DMS53 treated with DMSO at 0.1 percent for 48 hours (cell line): ENCODE measurements around the gene OMG.
"Not testable (repeated sequence)": the region's sequence is repeated elsewhere in the genome, so short reads cannot be mapped to it uniquely, and the experiment has no call there.

Source experiments
- DNase-seq: peaks from one replicate; lab custom pipeline; 2025; ENCODE audit not compliant: unreplicated experiment; lab: John Stamatoyannopoulos, UW

OMG gene

GRCh38 chr17:31308372-31309334, 11.6 kb upstream of the OMG start:
- DNase-seq, result no peak

DNA sequence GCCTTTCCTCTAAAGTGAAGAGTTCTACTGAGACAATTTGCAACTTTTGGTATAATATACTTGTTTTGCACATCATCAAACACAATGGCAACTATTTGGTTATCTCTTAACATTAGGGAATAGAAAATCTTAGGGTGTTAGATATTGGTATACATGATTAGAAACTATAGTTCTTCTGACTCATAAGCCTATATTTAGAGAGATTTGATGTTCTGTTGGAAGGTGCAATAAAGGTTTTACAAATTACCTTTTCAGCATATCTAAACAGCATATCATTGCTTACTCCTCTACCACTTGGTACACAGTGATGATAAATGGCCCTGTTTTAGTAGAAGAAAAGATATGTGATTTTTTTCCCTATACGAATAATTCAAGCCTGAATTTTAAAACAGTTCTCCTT, 10.6 kb upstream of the OMG start:
- no peak for DNase-seq

- no peak for DNase-seq
Observed at GRCh38 chr17:31299624-31300023, 2.6 kb upstream of the OMG start.

- DNase-seq, result no peak
Observed at GRCh38 chr17:31296142-31296541, 897 bp downstream of the OMG start.

GRCh38 chr17:31295489-31295871, 1.6 kb downstream of the OMG start:
- no peak for DNase-seq

DNA sequence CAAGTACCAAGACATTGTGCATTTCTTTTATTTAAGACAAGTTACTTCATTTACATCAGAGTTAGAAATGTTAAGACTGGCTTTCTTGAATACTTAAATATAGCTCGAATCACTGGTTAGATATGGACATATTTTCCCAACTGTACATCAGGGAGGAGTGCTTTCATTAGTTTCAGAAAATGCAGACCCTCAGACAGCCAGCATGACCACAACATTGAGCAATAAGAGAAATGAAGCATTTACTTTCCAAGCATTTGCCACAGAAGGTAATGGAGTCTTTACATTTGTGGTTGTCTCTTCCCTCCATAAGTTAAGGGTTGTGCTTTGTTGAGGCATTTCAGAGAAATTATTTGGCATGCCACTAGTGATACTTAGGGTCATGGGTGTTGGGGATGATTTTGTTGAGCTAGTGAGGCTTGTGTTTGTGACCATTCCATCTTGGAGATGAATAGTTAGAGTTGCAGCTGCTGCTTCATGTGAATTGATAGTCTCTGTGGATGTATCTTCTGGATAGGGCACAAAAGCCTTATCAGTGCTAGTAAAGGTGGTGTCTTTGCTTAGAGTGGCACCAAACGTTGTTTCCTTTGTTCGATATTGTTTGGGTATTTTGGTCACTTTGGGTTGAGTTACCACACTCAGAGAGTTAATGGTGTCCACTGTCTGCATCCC, 2.1 kb downstream of the OMG start:
- DNase-seq, result no peak

- no peak for DNase-seq
Observed at GRCh38 chr17:31294231-31294630, 2.8 kb downstream of the OMG start.

GRCh38 chr17:31293581-31293980, 3.5 kb downstream of the OMG start:
- DNase-seq, result no peak

GRCh38 chr17:31291820-31292219, 5.2 kb downstream of the OMG start:
- no peak for DNase-seq

GRCh38 chr17:31289790-31290189, 7.2 kb downstream of the OMG start:
- no peak for DNase-seq

- DNase-seq, result not testable (repeated sequence)
Observed at GRCh38 chr17:31287932-31288331, 9.1 kb downstream of the OMG start.

- no peak for DNase-seq
Observed at GRCh38 chr17:31286587-31286986, 10.5 kb downstream of the OMG start.

GRCh38 chr17:31283841-31284240, 13.2 kb downstream of the OMG start:
- DNase-seq, result no peak

DNA sequence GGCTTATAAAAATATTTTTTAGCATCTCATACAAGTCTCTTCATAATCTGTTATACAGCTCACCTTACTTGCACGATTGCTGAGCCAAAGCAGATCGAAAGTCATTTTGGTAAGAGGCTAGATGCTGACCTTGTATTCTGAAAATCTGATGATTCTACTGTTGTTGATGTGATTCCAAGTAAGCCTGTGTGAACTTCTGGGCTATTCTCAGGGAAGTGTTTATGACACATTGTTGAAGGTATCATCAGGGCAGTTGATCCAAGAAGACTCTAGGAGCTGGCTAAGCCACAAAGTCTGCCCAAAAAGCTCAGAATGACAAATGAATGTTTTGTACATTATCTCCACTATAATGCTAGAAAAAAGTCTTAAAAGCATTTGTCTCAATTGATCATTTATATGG, 16.0 kb downstream of the OMG start:
- DNase-seq, result no peak

DNA sequence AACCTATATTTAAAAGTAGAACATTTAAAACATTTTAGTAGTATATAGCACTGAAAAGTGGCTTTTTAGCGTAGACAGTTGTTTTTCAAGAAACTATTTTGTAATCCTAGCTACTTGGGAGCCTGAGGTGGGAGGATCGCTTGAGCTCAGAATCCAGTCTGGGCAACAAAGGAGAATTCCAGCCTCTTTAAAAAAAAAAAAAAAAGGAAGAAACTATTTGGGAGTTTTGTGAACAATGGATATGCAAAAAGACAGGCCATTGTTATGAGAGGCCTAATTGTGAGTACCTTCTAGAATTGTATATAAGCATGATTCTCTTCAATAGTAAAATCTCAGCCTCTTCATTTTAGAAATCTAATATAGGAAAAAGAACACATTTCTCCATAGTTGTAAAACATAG, 17.6 kb downstream of the OMG start:
- no peak for DNase-seq

- no peak for DNase-seq
Observed at GRCh38 chr17:31275116-31275515, 21.9 kb downstream of the OMG start.

DNA sequence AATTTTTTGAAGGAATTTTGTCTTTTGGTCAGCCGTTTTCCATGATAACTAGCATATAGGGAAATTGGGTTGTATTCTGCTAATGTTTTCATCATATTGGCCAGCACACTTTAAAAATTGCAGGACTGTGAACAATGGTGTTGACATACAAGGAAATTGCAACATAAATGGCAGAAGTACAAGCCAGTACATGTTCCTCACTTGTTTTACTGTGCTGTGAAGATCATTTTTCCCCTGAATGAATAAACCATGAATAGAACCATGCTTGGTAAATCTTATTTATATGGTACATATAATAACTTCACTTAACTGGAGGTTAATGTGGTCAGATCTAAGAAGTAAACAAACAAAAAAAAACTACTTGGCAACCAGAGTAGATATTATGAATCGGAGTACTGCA, 22.8 kb downstream of the OMG start:
- DNase-seq, result no peak

DNA sequence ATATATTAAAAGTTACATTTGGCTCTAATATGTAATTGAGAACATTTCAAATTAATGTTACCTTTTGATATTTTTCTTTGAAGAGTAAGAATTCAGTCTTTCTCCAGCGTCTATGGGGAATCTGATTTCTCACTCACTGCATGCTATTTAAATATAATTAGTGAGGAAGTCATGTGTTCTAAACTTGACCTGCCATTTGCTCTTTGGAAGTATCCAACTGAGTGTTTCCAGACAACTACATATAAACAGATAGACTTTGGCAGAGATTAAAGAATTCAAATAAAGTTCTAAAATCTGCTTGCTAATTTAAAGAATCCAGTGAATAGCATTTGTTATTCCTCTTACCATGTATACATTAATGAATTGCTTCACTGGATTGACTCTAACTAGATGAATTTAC, 23.5 kb downstream of the OMG start:
- no peak for DNase-seq

DNA sequence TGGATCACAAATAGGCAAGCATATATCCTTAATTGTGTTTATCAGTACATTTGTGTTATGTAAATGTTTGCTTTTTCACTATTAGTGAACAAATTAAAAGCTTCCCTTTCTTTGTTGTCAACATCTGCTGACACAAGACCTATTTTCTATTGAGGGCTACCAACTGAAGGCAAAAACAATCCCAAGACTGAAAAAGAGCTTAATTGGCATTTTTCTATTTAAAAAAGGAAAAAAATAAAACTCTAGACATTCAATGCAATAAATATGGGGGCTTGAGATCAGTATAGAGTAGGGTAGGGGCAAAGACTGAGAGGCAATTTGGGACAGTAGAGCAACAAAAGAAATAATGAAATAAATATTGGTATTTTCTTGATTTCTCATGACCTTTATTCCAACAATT, 24.2 kb downstream of the OMG start:
- no peak for DNase-seq

- DNase-seq, result no peak
Observed at GRCh38 chr17:31272236-31272635, 24.8 kb downstream of the OMG start.

- DNase-seq, result no peak
Observed at GRCh38 chr17:31269578-31269983, 27.5 kb downstream of the OMG start.

- no peak for DNase-seq
Observed at GRCh38 chr17:31269036-31269577, 27.9 kb downstream of the OMG start.
